GM19455 (cell line): ENCODE data around the gene MIB1.
"Not testable (repeated sequence)": the region's sequence is repeated elsewhere in the genome, so short reads cannot be mapped to it uniquely, and the experiment has no call there.

Experiments used
- ATAC-seq: cut with Tn5 transposase; IDR thresholded peaks from one replicate; pipeline ENCODE4 v1.9.1; 2021; ENCODE audit not compliant: unreplicated experiment

MIB1 gene

DNA sequence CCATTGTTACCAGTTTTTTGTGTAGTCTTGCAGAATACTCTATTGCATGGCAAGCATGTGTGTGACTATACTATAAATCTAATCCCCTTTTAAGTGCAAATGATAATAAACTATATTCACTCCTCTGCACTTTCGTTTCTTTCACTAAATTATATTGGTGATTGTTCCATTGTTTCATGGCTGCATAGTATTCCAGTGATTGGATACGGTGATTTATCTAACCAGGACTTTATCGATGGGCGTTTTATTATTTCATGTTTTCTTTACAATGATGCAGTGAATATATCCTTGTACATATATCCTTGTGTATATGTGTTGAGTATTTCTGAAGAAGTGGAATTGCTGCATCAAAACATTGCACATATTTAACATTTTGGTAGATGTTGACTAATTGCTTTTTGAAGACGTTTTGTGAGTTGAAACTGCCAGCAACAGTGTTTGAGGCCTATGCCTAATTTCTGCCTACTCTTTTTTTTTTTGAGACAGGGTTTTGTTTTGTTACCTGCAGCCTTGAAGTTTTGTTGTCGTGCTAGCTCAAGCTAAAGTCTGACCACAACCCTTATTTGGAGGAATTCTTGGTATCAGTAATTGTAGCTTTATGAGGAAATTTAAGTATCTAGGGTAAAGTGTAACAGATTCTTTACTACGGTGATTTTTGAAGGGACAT, 2.7 kb downstream of the MIB1 start:
- no peak for ATAC-seq

GRCh38 chr18:21745231-21745630, 4.6 kb downstream of the MIB1 start:
- ATAC-seq = no peak

- no peak for ATAC-seq
These were observed 6.7 kb downstream of the MIB1 start for GRCh38 chr18:21747268-21747667.

DNA sequence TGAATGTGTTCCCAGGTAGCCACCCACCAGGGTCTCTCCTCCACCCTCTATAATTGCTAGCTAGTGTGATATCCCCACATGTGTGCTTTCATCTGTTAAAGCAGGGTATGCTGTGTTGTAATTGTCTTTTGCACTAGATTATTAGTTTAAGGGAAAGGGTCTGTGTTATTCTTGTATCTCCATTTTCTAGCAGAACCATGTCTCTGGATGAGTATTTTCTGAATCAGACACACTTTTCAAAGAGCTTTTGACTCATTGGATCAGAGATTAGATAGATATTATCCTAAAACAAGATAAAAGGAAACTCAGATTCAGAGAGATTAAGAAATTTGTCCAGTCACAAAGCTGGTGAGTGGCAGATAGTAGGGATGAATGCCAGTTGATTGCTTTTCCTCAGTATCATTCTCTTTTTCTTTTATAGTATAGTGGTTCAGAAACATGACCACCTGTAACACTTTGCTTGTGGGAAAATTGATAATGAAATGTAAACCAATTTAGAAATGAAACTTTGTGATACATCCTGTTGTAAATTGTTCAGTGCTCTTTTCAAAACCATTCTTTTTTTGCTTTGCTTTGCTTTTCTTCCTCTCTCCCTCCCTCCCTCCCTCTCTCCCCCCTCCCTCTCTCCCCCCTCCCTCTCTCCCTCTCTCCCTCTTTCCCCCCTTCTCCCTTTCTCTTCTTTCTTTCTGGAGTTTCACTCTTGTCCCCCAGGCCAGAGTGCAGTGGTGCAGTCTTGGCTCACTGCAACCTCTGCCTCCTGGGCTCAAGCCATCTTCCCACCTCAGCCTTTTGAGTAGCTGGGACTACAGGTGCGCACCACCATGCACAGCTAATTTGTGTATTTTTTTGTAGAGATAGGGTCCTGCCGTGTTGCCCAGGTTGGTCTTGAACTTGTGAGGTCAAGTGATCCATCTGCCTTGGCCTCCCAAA, 7.4 kb downstream of the MIB1 start:
- ATAC-seq = no peak

GRCh38 chr18:21757833-21758232, 17.2 kb downstream of the MIB1 start:
- ATAC-seq = no peak

GRCh38 chr18:21759836-21760235, 19.2 kb downstream of the MIB1 start:
- ATAC-seq = no peak

DNA sequence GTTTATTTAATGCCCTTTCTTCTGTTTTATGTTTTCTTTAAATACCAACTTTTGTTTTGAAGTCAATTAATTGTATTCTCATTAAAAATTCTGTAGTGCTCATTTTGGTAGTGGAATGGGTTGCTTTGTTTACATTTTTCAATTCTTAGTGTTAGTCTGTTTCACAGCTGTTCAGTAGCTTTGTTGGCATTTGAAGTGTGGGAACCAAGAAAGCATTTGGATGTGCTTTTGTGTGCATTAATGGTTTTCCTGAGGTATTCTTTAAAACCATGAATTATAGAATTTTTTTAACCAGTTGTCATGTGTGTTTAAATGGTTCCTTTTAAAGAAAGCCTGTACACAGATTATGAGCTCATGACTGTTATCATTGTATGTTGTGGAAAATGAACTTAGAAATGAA, 19.7 kb downstream of the MIB1 start:
- no peak for ATAC-seq

- ATAC-seq = no peak
These were observed 21.0 kb downstream of the MIB1 start for GRCh38 chr18:21761471-21762115.

DNA sequence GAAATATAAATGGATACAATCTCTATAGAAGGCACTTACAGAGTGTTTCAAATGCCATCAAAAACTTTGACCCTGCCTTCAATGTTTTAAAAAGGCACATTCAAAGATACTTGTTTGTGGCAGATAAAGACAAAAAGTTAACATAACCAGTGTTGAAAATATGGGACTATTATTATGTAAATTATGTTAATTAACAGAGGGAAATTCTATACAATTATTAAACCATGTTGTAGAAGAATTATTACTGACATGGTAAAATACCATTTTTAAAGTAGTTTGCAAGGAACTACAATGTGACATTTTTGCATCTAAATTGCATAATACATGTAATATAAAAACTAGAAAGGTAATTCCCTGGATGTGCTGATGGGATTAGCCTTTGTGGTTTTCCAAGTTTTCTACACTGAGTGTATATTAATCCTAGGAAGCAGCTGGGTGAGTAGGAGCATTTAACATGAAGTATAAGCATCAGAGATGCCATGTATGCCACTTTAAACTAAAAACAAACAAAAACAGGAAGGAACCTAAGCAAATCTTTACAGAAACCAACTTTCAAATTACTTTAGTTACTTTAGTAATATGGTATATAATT, 21.7 kb downstream of the MIB1 start:
- no peak for ATAC-seq

GRCh38 chr18:21763846-21764646, 23.5 kb downstream of the MIB1 start:
- no peak for ATAC-seq

GRCh38 chr18:21769206-21769605, 28.6 kb downstream of the MIB1 start:
- ATAC-seq = no peak

- ATAC-seq = no peak
These were observed 34.1 kb downstream of the MIB1 start for GRCh38 chr18:21774722-21775121.

- peak; percentile 90 for ATAC-seq
These were observed 37.2 kb downstream of the MIB1 start for GRCh38 chr18:21777814-21778213.

DNA sequence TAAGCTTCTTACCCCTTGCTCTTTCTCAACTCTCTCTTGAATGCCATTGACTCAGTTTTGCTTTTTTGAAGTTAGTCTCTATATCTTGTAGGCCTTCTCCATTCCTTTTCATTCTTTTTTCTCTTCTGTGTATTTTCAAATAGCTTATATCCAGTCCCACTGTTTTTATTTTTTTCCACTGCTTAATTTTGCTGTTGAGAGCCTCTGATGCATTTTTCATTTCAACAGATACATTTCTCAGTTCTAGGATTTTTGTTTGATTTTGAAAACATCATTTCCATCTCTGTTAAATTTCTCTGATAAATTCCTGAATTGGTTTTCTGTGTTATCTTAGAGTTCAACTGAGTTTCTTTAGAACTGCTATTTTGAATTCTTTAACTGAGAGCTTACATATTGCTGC, 45.9 kb downstream of the MIB1 start:
- no peak for ATAC-seq

- not testable (repeated sequence) for ATAC-seq
These were observed 55.5 kb downstream of the MIB1 start for GRCh38 chr18:21796089-21796488.

GRCh38 chr18:21798126-21798525, 57.5 kb downstream of the MIB1 start:
- ATAC-seq = no peak

- no peak for ATAC-seq
These were observed 59.1 kb downstream of the MIB1 start for GRCh38 chr18:21799721-21800120.

DNA sequence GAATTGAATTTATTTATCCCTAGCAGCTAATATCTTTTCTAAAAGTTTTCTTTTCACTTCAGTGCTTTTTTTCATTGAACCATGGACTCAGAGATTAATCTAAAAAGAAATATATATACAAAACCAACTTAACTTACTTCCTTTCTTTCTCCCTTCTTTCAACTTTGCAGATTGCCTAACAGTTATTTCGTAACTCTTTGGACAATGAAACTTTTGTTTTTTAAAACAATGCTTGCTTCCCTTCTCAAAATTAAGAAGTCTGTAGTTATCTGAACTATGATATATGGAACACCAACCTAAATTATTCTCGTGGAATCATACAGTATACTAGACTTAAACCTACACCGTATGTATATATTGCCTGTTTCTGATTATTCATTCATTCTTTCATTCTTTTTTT, 62.9 kb downstream of the MIB1 start:
- ATAC-seq = no peak

GRCh38 chr18:21805771-21806366, 65.3 kb downstream of the MIB1 start:
- ATAC-seq = no peak

DNA sequence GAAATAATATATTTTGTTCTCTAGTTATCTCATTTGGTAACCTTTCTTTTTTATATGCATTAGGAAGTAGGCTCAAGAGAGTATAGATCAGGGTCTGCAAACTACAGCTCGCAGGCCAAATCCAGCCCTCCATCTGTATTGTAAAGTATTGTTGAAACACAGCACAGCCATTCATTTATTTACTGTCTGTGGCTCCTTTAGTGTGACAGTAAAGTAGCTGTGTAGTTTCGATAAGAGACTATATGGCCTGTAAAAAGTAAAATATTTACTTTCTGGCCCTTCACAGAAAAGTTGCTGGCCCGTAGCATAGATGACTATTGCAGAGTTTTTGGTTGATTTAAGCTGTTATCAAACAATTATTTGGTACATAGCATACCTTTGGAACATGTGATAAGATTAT, 67.6 kb downstream of the MIB1 start:
- ATAC-seq = no peak
